ENCODE results near the gene LRRC7. TPM values are rescaled to one million over a fixed set of nuclear protein-coding genes. Genes with fewer than 3 reads are reported as not detected.

LRRC7 gene
- total and polyA plus RNA-seq, 11 donors: 0.25 to 4.1 (median 0.49) TPM; not detected in 1

DNA sequence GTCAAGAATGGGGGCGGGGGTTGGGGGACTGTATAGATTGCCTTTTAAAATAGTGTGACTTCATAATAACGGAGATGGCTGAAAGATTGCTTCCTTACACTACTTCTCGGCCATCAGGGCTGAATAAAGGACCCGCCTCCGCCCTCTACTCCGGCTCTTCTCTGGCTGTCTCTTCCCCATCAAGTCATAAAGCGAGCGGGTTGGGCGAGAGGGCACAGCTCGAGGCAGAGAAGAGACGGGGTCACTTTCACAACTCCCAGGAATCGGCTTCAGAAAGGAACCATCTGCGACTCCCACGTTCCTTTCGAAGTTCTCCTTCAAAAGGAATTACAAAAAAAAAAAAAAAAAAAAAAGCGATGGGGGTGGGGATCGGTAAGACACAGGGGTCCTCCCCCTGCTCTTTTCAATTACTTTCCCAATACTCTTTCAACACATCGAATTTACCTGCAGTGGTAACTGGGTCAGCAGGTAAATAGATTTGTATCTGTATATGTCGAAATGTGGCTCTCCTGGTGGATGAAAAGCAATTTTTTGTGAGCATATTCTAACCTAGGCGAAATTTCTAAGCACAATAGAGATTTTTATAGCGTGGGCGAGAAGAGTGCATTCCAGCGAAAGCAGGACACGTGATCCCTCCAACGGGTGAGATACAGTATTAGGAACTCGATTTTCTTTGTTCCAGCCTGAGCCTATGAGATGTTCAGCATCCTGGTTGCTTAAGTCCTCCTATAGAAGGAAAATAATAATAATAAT, 2.0 kb downstream of the LRRC7 start:
- intact Hi-C loops (cut with DNase I): loop anchor here in 1 of 10 donors (10.0 kb wide), 1 partner anchor 65 kb away; no protein-coding TSS in a partner anchor
- WGBS, 4 donors: 3 to 6% (median 3%) methylated on average over 26 of the region's 26 CpGs

DNA sequence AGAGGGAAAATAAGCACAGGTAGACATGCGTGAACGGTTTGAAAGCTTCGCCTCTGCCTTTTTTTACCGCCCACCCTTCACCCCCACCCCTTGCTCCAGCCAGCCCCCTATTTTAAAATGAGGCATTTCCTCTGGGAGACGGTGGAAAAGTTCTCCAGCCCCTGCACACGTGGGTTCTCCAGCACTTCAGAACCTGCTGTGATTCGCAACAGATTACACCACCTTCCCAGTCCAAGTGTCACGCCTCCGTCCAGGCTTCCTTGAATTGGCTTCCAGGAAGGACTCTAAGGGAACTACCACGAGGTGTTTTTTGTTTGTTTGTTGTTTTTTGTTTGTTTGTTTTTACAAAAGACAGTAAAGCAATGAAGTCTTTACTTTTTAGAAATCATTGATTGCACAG, 2.6 kb downstream of the LRRC7 start:
- 32 to 46% (median 36%) methylated on average over 10 of the region's 10 CpGs for WGBS, 4 donors
- Histone ChIP-seq H3K27me3 (peaks cover 3 to 48% (median 20%) of the 10 kb centered on the region in 9 donors), H3K4me3 (no peak overlapping the region), H3K36me3 (no peaks in the 10 kb centered on the region), H3K9me3 (no peaks in the 10 kb centered on the region), H3K27ac (no peak overlapping the region), H3K4me1 (peaks cover 0 to 24% (median 0%) of the 10 kb centered on the region in 12 donors)
- intact Hi-C loops (cut with DNase I): no loop called here
- DNase-seq (no peak), ATAC-seq (no peak)
- TF ChIP-seq, protein P1, sequence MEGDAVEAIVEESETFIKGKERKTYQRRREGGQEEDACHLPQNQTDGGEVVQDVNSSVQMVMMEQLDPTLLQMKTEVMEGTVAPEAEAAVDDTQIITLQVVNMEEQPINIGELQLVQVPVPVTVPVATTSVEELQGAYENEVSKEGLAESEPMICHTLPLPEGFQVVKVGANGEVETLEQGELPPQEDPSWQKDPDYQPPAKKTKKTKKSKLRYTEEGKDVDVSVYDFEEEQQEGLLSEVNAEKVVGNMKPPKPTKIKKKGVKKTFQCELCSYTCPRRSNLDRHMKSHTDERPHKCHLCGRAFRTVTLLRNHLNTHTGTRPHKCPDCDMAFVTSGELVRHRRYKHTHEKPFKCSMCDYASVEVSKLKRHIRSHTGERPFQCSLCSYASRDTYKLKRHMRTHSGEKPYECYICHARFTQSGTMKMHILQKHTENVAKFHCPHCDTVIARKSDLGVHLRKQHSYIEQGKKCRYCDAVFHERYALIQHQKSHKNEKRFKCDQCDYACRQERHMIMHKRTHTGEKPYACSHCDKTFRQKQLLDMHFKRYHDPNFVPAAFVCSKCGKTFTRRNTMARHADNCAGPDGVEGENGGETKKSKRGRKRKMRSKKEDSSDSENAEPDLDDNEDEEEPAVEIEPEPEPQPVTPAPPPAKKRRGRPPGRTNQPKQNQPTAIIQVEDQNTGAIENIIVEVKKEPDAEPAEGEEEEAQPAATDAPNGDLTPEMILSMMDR (IDR thresholded peaks at IDR 0.05): no peak
- TF ChIP-seq POLR2A (IDR thresholded peaks at IDR 0.05): no peak

More for the DNA sequence above, 2.0 kb downstream of the LRRC7 start:
- Histone ChIP-seq H3K9me3 (no peaks in the 10 kb centered on the region), H3K27me3 (peaks cover 3 to 52% (median 20%) of the 10 kb centered on the region in 9 donors), H3K27ac (no peak overlapping the region), H3K4me1 (peaks cover 0 to 24% (median 0%) of the 10 kb centered on the region in 12 donors), H3K36me3 (no peaks in the 10 kb centered on the region), H3K4me3 (peak overlapping the region in 7 of 12 donors; percentile 20 to 54 (median 52))
- TF ChIP-seq, protein P1 (IDR thresholded peaks at IDR 0.05): no peak
- TF ChIP-seq POLR2A (IDR thresholded peaks at IDR 0.05): no peak
- ATAC-seq (no peak), DNase-seq (no peak)

DNA sequence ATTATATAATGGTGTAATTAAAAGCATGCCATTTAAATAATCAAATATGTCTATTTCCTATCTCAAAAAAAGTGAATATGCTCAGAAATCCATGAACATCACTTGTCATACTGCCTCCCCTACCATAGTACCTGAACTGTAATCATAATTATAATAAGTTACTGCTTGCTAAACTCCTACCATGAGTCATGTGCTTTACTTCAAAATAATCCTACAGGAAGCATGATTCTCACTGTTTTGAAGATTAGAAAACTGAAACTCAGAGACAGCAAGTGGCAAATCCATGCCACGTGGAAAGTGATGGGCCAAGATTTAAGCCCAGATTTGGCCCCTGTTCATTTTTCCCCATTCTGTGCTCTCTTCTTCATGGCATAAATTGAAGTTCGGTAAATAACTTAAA, 5.2 kb downstream of the LRRC7 start:
- Histone ChIP-seq H3K36me3 (no peaks in the 10 kb centered on the region), H3K9me3 (peaks cover 0 to 10% (median 0%) of the 10 kb centered on the region in 12 donors), H3K27ac (no peak overlapping the region), H3K27me3 (peaks cover 3 to 32% (median 17%) of the 10 kb centered on the region in 9 donors), H3K4me1 (peaks cover 0 to 13% (median 0%) of the 10 kb centered on the region in 12 donors), H3K4me3 (no peak overlapping the region)
- 70 to 86% (median 78%) methylated on average over 2 of the region's 2 CpGs for WGBS, 4 donors
- intact Hi-C loops (cut with DNase I): no loop called here
- no peak for TF ChIP-seq POLR2A (IDR thresholded peaks at IDR 0.05)
- TF ChIP-seq, protein P1 (IDR thresholded peaks at IDR 0.05): no peak
- ATAC-seq: no peak
- DNase-seq: no peak

DNA sequence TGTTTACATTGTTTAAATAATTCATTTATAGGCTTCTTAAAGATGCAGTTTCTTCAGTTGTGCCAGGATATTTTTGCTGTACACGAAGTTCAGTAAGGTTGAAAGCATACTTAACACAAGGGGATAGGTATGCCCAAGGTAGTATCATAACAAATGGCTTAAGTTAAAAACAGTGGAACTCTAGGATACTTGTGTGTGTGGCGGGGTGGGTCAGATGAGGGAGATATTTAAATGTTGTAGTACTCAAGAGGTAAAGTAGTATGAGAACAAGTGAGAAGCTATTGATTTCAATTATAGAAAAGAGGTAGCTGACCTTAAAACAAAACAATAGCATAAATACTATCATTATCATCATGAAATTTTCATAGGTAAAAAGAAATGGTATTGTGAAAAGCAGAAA, 6.2 kb downstream of the LRRC7 start:
- no peak for TF ChIP-seq POLR2A (IDR thresholded peaks at IDR 0.05)
- TF ChIP-seq, protein P1 (IDR thresholded peaks at IDR 0.05): no peak
- DNase-seq: no peak
- Histone ChIP-seq H3K9me3 (peaks cover 0 to 10% (median 0%) of the 10 kb centered on the region in 12 donors), H3K27ac (no peak overlapping the region), H3K27me3 (peaks cover 0 to 24% (median 7%) of the 10 kb centered on the region in 9 donors), H3K4me1 (peaks cover 0 to 6% (median 0%) of the 10 kb centered on the region in 12 donors), H3K36me3 (no peaks in the 10 kb centered on the region), H3K4me3 (no peak overlapping the region)
- intact Hi-C loops (cut with DNase I): no loop called here
- no peak for ATAC-seq
- 39 to 44% (median 41%) methylated on average over 2 of the region's 2 CpGs for WGBS, 4 donors
